Activated naive CD4-positive, alpha-beta T cell treated with anti-CD3 and anti-CD28 coated beads, Interleukin-2, amount 10 ng/mL, durations not matched to agents 7 days and 5 days (primary cell): ENCODE data around the gene ELF1.
A peak's percentile ranks its signal among the peaks of the same experiment; 100 is the strongest.

Experiments
- CTCF ChIA-PET: fragments of 350-600 bp; sonication (Branson Sonifier 250); formaldehyde crosslinking; loops from one replicate; lab custom pipeline; 2021; ENCODE audit warnings: antibody characterized with exemption; lab: Charles Lee
- DNase-seq: peaks from one replicate; pipeline ENCODE4 v3.0.0-alpha.2; 2020
- H3K27ac Mint-ChIP-seq: one replicate; pipeline ENCODE4 v1.8.0; 2021; ENCODE audit warnings: mild to moderate bottlenecking, moderate library complexity, mixed read lengths
- H3K27me3 Mint-ChIP-seq: one replicate; pipeline ENCODE4 v1.8.0; 2021; ENCODE audit warnings: mild to moderate bottlenecking, mixed read lengths
- H3K36me3 Mint-ChIP-seq: one replicate; pipeline ENCODE4 v1.8.0; 2021; ENCODE audit warnings: mixed read lengths
- H3K4me1 Mint-ChIP-seq: one replicate; pipeline ENCODE4 v1.8.0; 2021; ENCODE audit warnings: mixed read lengths
- H3K4me3 Mint-ChIP-seq: one replicate; pipeline ENCODE4 v1.8.0; 2021; ENCODE audit warnings: mild to moderate bottlenecking, moderate library complexity, mixed read lengths
- H3K9me3 Mint-ChIP-seq: one replicate; pipeline ENCODE4 v1.8.0; 2021; ENCODE audit warnings: mixed read lengths

The ELF1 gene

DNA sequence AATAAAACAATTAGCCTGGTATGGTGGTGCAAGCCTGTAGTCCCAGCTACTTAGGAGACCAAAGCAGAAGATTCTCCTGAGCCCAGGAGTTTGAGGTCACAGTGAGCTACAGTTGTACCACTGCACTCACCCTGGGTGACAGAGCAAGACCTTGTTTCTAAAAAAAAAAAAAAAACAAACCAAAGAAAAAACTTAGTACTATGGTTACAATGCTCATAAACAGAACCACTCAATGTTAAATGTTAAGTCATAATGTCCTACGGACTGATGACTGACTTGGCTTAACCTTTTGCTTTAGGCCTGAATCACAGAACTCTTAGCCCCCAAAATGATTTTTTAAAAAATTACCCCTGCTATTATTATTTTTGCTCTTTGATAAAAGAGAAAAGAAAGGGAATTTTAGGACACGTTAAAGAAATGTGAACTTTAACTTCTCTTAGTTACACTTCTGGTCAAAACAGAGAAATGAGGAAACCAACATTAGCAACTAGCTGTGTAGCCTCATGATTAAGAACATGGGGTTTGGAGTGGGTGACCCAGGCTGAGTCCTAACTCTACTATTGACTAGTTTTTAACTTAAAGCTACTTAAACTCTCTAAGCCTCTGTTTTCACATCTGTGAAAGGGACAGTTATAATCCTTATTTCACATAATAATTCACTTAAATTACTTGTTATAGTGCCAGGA lies 13.7 kb upstream of the ELF1 start:
- CTCF ChIA-PET = interaction anchor here (0.7 to 1.5 kb wide), 2 partner anchors 13 to 14 kb away, joined by 3 to 4 read pairs; partner anchors contain the start of gene ELF1
- no peaks in the 10 kb centered on the region for H3K36me3 Mint-ChIP-seq
- no peak overlapping the region for H3K4me3 Mint-ChIP-seq
- H3K27ac Mint-ChIP-seq = no peak overlapping the region
- no peaks in the 10 kb centered on the region for H3K9me3 Mint-ChIP-seq
- peaks cover 9% of the 10 kb centered on the region for H3K4me1 Mint-ChIP-seq
- no peaks in the 10 kb centered on the region for H3K27me3 Mint-ChIP-seq
- no peak for DNase-seq

- peaks cover 4% of the 10 kb centered on the region for H3K36me3 Mint-ChIP-seq
- CTCF ChIA-PET = interaction anchor here (0.6 to 3.4 kb wide), 13 partner anchors 9 to 361 kb away, joined by 3 to 26 read pairs (median 5); partner anchors contain the start of genes ELF1 and SLC25A15
- no peak overlapping the region for H3K27ac Mint-ChIP-seq
- no peaks in the 10 kb centered on the region for H3K27me3 Mint-ChIP-seq
- DNase-seq = peak; percentile 34
- no peaks in the 10 kb centered on the region for H3K9me3 Mint-ChIP-seq
- H3K4me1 Mint-ChIP-seq = peaks cover 24% of the 10 kb centered on the region
- no peak overlapping the region for H3K4me3 Mint-ChIP-seq
These were observed 10.5 kb upstream of the ELF1 start for GRCh38 chr13:41029629-41030028.

DNA sequence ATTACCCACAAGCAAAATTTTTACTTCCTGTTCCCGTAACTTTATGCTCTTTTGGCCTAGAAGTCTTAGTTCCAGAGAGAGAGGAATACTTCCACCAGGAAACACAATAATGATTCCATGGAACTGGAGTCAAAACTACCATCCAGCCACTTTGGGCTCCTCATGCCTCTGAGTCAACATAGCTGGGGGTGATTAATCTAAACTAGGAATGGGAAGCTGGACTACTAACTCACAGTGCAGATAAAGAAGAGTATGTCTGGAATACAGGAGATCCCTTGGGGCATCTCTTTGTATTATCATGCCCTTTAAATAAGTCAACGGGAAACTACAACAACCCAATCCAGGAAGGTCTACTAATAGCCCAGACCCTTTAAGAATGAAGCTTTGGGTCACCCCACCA lies 8.9 kb upstream of the ELF1 start:
- Mint-ChIP-seq H3K27me3 (no peaks in the 10 kb centered on the region), H3K27ac (no peak overlapping the region), H3K4me1 (peaks cover 29% of the 10 kb centered on the region), H3K36me3 (peaks cover 4% of the 10 kb centered on the region), H3K9me3 (no peaks in the 10 kb centered on the region), H3K4me3 (no peak overlapping the region)
- DNase-seq = no peak
- CTCF ChIA-PET = interaction anchor here (1.0 to 3.4 kb wide), 3 partner anchors 54 to 251 kb away, joined by 3 to 26 read pairs (median 8); no protein-coding TSS in a partner anchor

DNA sequence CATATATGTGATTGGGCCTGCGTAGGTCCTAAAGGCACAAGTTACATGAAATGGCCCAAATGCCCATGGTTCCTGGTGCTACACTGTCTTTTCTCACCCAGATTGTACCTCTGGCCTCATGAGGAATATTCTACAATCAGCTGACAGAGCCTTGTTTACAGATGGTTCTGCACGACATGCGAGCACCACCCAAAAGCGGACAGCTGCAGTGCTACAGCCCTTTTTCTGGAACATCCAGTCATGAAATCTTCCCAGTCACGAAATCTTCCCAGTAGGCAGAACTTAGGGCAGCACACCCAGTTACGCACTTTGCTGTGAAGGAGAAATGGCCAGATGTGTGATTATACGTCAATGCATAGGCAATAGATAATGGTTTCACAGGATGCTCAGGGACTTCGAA lies 7.7 kb upstream of the ELF1 start:
- H3K36me3 Mint-ChIP-seq = peaks cover 7% of the 10 kb centered on the region
- no peak overlapping the region for H3K27ac Mint-ChIP-seq
- no peaks in the 10 kb centered on the region for H3K27me3 Mint-ChIP-seq
- peaks cover 30% of the 10 kb centered on the region for H3K4me1 Mint-ChIP-seq
- CTCF ChIA-PET = interaction anchor here (0.6 to 1.9 kb wide), 2 partner anchors 28 to 75 kb away, joined by 3 to 7 read pairs; no protein-coding TSS in a partner anchor
- no peak for DNase-seq
- no peaks in the 10 kb centered on the region for H3K9me3 Mint-ChIP-seq
- no peak overlapping the region for H3K4me3 Mint-ChIP-seq

- no peak for DNase-seq
- Mint-ChIP-seq H3K4me3 (no peak overlapping the region), H3K9me3 (no peaks in the 10 kb centered on the region), H3K27ac (no peak overlapping the region), H3K4me1 (peaks cover 38% of the 10 kb centered on the region), H3K36me3 (peaks cover 7% of the 10 kb centered on the region), H3K27me3 (no peaks in the 10 kb centered on the region)
- CTCF ChIA-PET = interaction anchor here (0.9 to 1.9 kb wide), 2 partner anchors 29 to 248 kb away, joined by 3 to 7 read pairs; no protein-coding TSS in a partner anchor
These were observed 6.4 kb upstream of the ELF1 start for GRCh38 chr13:41025518-41025917.

GRCh38 chr13:41019578-41020347 lies 647 bp upstream of the ELF1 start:
- Mint-ChIP-seq H3K4me1 (peaks cover 45% of the 10 kb centered on the region), H3K27ac (no peak overlapping the region), H3K27me3 (no peaks in the 10 kb centered on the region), H3K9me3 (no peaks in the 10 kb centered on the region), H3K4me3 (no peak overlapping the region), H3K36me3 (peaks cover 24% of the 10 kb centered on the region)
- no peak for DNase-seq
- CTCF ChIA-PET = interaction anchor here (0.5 to 3.6 kb wide), 10 partner anchors 10 to 57 kb away, joined by 3 to 19 read pairs (median 8); no protein-coding TSS in a partner anchor

DNA sequence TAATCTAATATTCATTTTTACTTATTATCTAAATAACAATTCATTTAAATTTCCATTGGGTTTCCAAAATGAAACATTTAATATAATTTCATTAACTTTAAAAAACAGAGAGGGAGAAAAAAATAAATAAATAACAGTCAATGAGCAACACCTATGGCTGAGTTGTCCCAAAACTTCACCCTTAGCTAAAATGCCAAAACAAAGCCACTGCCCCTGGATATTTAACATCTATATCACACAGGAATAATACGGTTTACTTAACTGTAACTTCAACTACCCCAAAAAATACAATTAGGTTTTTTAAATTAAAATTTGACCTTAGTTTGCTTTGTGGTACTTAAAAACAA lies 541 bp downstream of the ELF1 start:
- Mint-ChIP-seq H3K27me3 (no peaks in the 10 kb centered on the region), H3K4me1 (peaks cover 49% of the 10 kb centered on the region), H3K36me3 (peaks cover 30% of the 10 kb centered on the region), H3K27ac (peak overlapping the region; percentile 99), H3K4me3 (peak overlapping the region; percentile 96), H3K9me3 (no peaks in the 10 kb centered on the region)
- CTCF ChIA-PET = interaction anchor here (0.7 to 3.6 kb wide), 9 partner anchors 12 to 47 kb away, joined by 3 to 19 read pairs (median 7); no protein-coding TSS in a partner anchor
- DNase-seq = no peak

DNA sequence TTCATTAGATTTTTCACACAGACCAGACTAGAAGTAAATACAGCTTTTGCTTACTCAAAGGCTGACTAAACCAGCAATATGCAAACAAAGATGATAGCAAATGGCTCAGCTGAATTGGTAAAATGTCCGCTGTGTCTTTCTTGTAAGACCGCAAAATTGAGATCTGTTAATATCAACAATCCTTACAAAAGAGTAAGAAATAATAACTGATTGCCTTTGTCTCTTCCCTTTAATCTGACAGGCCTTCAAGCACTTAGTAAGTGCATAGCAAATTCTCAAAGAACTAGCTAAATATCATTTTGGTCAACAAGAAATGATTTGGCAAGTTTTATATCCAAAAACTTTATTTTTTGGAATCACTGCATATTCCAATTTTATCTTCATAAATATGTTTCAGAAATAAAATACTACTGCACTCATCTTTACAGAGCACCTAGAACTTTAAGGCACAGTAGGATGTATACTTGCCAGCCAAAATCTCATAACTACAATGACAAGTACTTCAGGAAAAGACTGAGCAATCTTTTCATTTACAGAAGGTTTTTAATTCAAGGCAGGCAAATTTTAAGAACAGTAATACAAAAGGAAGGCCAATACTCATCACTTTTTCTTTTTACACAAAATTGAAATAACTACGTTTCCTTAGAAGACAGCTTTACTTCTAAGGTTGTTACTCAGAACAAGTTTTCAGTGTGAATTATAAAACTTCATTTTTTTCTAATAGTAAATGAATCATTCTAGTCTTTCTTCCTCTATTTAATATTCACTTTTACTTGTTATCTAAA lies 1.1 kb downstream of the ELF1 start:
- peak overlapping the region; percentile 99 for H3K27ac Mint-ChIP-seq
- DNase-seq = no peak
- H3K9me3 Mint-ChIP-seq = no peaks in the 10 kb centered on the region
- peak overlapping the region; percentile 96 for H3K4me3 Mint-ChIP-seq
- H3K36me3 Mint-ChIP-seq = peaks cover 34% of the 10 kb centered on the region
- CTCF ChIA-PET = interaction anchor here (0.7 to 3.6 kb wide), 7 partner anchors 12 to 43 kb away, joined by 3 to 19 read pairs (median 7); no protein-coding TSS in a partner anchor
- H3K27me3 Mint-ChIP-seq = no peaks in the 10 kb centered on the region
- peaks cover 54% of the 10 kb centered on the region for H3K4me1 Mint-ChIP-seq

GRCh38 chr13:41017159-41017558 lies 2.0 kb downstream of the ELF1 start:
- CTCF ChIA-PET = interaction anchor here (1.7 kb wide), 1 partner anchor 43 kb away, joined by 4 read pairs; no protein-coding TSS in a partner anchor
- peak; percentile 57 for DNase-seq

DNA sequence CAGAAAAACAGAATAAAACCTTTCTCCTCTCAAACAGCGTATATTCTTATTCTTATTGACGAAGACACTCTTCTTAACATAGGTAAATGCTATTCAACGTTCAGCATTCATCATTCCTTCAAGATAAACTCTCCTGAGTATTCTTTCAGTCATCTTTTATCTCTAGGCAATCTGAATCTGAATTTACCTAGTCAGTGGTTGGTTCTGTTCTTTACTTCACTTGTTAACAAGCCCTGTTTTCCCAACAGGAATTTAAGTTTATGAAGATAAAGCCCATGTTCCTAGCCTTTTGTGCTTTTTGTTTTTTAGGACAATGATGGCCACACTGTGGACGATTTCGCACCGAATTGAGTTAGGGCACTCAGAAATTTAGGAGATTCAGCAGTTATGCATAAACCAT lies 3.2 kb downstream of the ELF1 start:
- peaks cover 44% of the 10 kb centered on the region for H3K36me3 Mint-ChIP-seq
- H3K4me3 Mint-ChIP-seq = peak overlapping the region; percentile 96
- H3K4me1 Mint-ChIP-seq = peaks cover 59% of the 10 kb centered on the region
- no peak for DNase-seq
- CTCF ChIA-PET = interaction anchor here (0.9 to 3.0 kb wide), 2 partner anchors 13 to 42 kb away, joined by 3 to 17 read pairs; no protein-coding TSS in a partner anchor
- no peaks in the 10 kb centered on the region for H3K9me3 Mint-ChIP-seq
- H3K27ac Mint-ChIP-seq = peak overlapping the region; percentile 86
- no peaks in the 10 kb centered on the region for H3K27me3 Mint-ChIP-seq

More at GRCh38 chr13:41017159-41017558, 2.0 kb downstream of the ELF1 start:
- H3K9me3 Mint-ChIP-seq = no peaks in the 10 kb centered on the region
- H3K27ac Mint-ChIP-seq = peak overlapping the region; percentile 99
- H3K27me3 Mint-ChIP-seq = no peaks in the 10 kb centered on the region
- H3K4me3 Mint-ChIP-seq = peak overlapping the region; percentile 96
- peaks cover 36% of the 10 kb centered on the region for H3K36me3 Mint-ChIP-seq
- peaks cover 58% of the 10 kb centered on the region for H3K4me1 Mint-ChIP-seq

- H3K36me3 Mint-ChIP-seq = peaks cover 50% of the 10 kb centered on the region
- CTCF ChIA-PET = interaction anchor here (1.5 to 3.0 kb wide), 3 partner anchors 28 to 41 kb away, joined by 3 to 17 read pairs (median 6); no protein-coding TSS in a partner anchor
- no peaks in the 10 kb centered on the region for H3K9me3 Mint-ChIP-seq
- no peaks in the 10 kb centered on the region for H3K27me3 Mint-ChIP-seq
- DNase-seq = no peak
- H3K4me3 Mint-ChIP-seq = peak overlapping the region; percentile 96
- H3K4me1 Mint-ChIP-seq = peaks cover 58% of the 10 kb centered on the region
- H3K27ac Mint-ChIP-seq = peak overlapping the region; percentile 86
These were observed 5.3 kb downstream of the ELF1 start for GRCh38 chr13:41013835-41014234.

- Mint-ChIP-seq H3K27ac (peak overlapping the region; percentile 7), H3K9me3 (no peaks in the 10 kb centered on the region)
These were observed 6.6 kb downstream of the ELF1 start for GRCh38 chr13:41012536-41012935.

GRCh38 chr13:41011382-41011956 lies 7.6 kb downstream of the ELF1 start:
- H3K27ac Mint-ChIP-seq = peak overlapping the region; percentile 19
- no peaks in the 10 kb centered on the region for H3K9me3 Mint-ChIP-seq
- no peak overlapping the region for H3K4me3 Mint-ChIP-seq
- H3K4me1 Mint-ChIP-seq = peaks cover 76% of the 10 kb centered on the region
- CTCF ChIA-PET = interaction anchor here (1.3 to 1.6 kb wide), 2 partner anchors 18 to 37 kb away, joined by 3 to 7 read pairs; no protein-coding TSS in a partner anchor
- peaks cover 44% of the 10 kb centered on the region for H3K36me3 Mint-ChIP-seq
- DNase-seq = no peak
- no peaks in the 10 kb centered on the region for H3K27me3 Mint-ChIP-seq

More at GRCh38 chr13:41012536-41012935, 6.6 kb downstream of the ELF1 start:
- H3K4me3 Mint-ChIP-seq = no peak overlapping the region
- DNase-seq = no peak
- H3K27me3 Mint-ChIP-seq = no peaks in the 10 kb centered on the region
- CTCF ChIA-PET = interaction anchor here (0.8 kb wide), 1 partner anchor 38 kb away, joined by 4 read pairs; no protein-coding TSS in a partner anchor
- H3K4me1 Mint-ChIP-seq = peaks cover 70% of the 10 kb centered on the region
- peaks cover 49% of the 10 kb centered on the region for H3K36me3 Mint-ChIP-seq
